H9 (cell line): Measurements from ENCODE around the gene PDE7B. TPM values are rescaled to one million over a fixed set of nuclear protein-coding genes. Genes with fewer than 3 reads are reported as not detected.

ENCODE experiments used
- DNase-seq: peaks from one replicate; pipeline ENCODE4 v3.0.0-alpha.2; 2017
- H2AFZ ChIP-seq: one replicate; pipeline ENCODE4 v1.6.1; 2013; ENCODE audit warnings: mild to moderate bottlenecking, low read length, control low read depth, moderate library complexity
- H2AK5ac ChIP-seq: 2 replicates; pipeline ENCODE4 v1.6.1; 2013; ENCODE audit warnings: low read length, control low read depth, mixed read lengths; ENCODE audit not compliant: insufficient read length
- H2BK120ac ChIP-seq: one replicate; pipeline ENCODE4 v1.6.1; 2013; ENCODE audit warnings: low read depth, mild to moderate bottlenecking, low read length, control low read depth, inconsistent platforms; ENCODE audit not compliant: poor library complexity, severe bottlenecking
- H2BK12ac ChIP-seq: 2 replicates; pipeline ENCODE4 v1.6.1; 2013; ENCODE audit warnings: low read length, control low read depth, mixed read lengths, low read depth; ENCODE audit not compliant: insufficient read length
- H2BK15ac ChIP-seq: 2 replicates; pipeline ENCODE4 v1.6.1; 2013; ENCODE audit warnings: low read depth, low read length, control low read depth
- H2BK20ac ChIP-seq: one replicate; pipeline ENCODE4 v1.6.1; 2013; ENCODE audit warnings: low read depth, mild to moderate bottlenecking, low read length, control low read depth, inconsistent platforms; ENCODE audit not compliant: poor library complexity, severe bottlenecking
- H2BK5ac ChIP-seq: 2 replicates; pipeline ENCODE4 v1.6.1; 2013; ENCODE audit warnings: low read length, control low read depth, mixed read lengths; ENCODE audit not compliant: insufficient read length
- H3K14ac ChIP-seq: 2 replicates; pipeline ENCODE4 v1.6.1; 2013; ENCODE audit warnings: low read length, control low read depth; ENCODE audit not compliant: insufficient read depth
- H3K18ac ChIP-seq: 2 replicates; pipeline ENCODE4 v1.6.1; 2013; ENCODE audit warnings: low read depth, mild to moderate bottlenecking, mixed read lengths, low read length, control low read depth; ENCODE audit not compliant: insufficient read length
- H3K23ac ChIP-seq: 2 replicates; pipeline ENCODE4 v1.6.1; 2013; ENCODE audit warnings: low read length, control low read depth, mixed read lengths, low read depth; ENCODE audit not compliant: insufficient read length
- H3K23me2 ChIP-seq: 2 replicates; pipeline ENCODE4 v1.6.1; 2013; ENCODE audit warnings: low read depth, mild to moderate bottlenecking, mixed read lengths, low read length, control low read depth; ENCODE audit not compliant: insufficient read length, poor library complexity, severe bottlenecking
- H3K27ac ChIP-seq: 2 replicates; pipeline ENCODE4 v1.5.1; 2013; ENCODE audit warnings: low read length, control low read depth, mixed read lengths, low read depth; ENCODE audit not compliant: insufficient read length
- H3K27me3 ChIP-seq: 2 replicates; pipeline ENCODE4 v1.6.1; 2013; ENCODE audit warnings: low read length, control low read depth, inconsistent platforms; ENCODE audit not compliant: insufficient read depth
- H3K4ac ChIP-seq: 2 replicates; pipeline ENCODE4 v1.6.1; 2013; ENCODE audit warnings: low read depth, mild to moderate bottlenecking, control low read depth, inconsistent platforms, low read length, moderate library complexity
- H3K4me1 ChIP-seq: 2 replicates; pipeline ENCODE4 v1.6.1; 2013; ENCODE audit warnings: low read length, control low read depth, inconsistent platforms; ENCODE audit not compliant: insufficient read depth
- H3K4me2 ChIP-seq: 2 replicates; pipeline ENCODE4 v1.6.1; 2013; ENCODE audit warnings: low read length, control low read depth, mixed read lengths; ENCODE audit not compliant: insufficient read length, insufficient read depth
- H3K56ac ChIP-seq: 2 replicates; pipeline ENCODE4 v1.6.1; 2013; ENCODE audit warnings: low read depth, mild to moderate bottlenecking, mixed read lengths, low read length, control low read depth; ENCODE audit not compliant: insufficient read length
- H3K79me1 ChIP-seq: 2 replicates; pipeline ENCODE4 v1.6.1; 2013; ENCODE audit warnings: low read depth, mild to moderate bottlenecking, moderate library complexity, low read length, control low read depth, inconsistent platforms; ENCODE audit not compliant: insufficient read depth, poor library complexity, severe bottlenecking
- H3K79me2 ChIP-seq: 2 replicates; pipeline ENCODE4 v1.6.1; 2013; ENCODE audit warnings: low read length, control low read depth, inconsistent platforms; ENCODE audit not compliant: insufficient read depth
- H3K9ac ChIP-seq: 2 replicates; pipeline ENCODE4 v1.6.1; 2013; ENCODE audit warnings: low read length, control low read depth, mixed read lengths; ENCODE audit not compliant: insufficient read length; ENCODE audit errors: extremely low read depth
- H3K9me3 ChIP-seq: one replicate; pipeline ENCODE4 v1.6.1; 2013; ENCODE audit warnings: low read depth, low read length, inconsistent platforms; ENCODE audit not compliant: control insufficient read depth
- H3T11ph ChIP-seq: one replicate; pipeline ENCODE4 v1.6.1; 2013; ENCODE audit warnings: mild to moderate bottlenecking, low read length, control low read depth, inconsistent platforms
- H4K20me1 ChIP-seq: one replicate; pipeline ENCODE4 v1.6.1; 2013; ENCODE audit not compliant: control insufficient read depth, insufficient read length, insufficient read depth
- H4K5ac ChIP-seq: 2 replicates; pipeline ENCODE4 v1.6.1; 2013; ENCODE audit warnings: low read depth, mild to moderate bottlenecking, mixed read lengths, low read length, control low read depth; ENCODE audit not compliant: insufficient read length
- H4K8ac ChIP-seq: replicated peaks from 2 replicates; pipeline ENCODE4 v1.6.1; 2013; ENCODE audit warnings: low read length, control low read depth, mixed read lengths, low read depth; ENCODE audit not compliant: insufficient read length
- H4K91ac ChIP-seq: 2 replicates; pipeline ENCODE4 v1.6.1; 2013; ENCODE audit warnings: low read depth, mild to moderate bottlenecking, moderate library complexity, mixed read lengths, low read length, control low read depth; ENCODE audit not compliant: insufficient read length
- H3K27ac Mint-ChIP-seq, 3 experiments: 2 replicates in 2 of 3; 3 replicates in 1 of 3; pipeline ENCODE4 v1.8.0; 2020 to 2021; ENCODE audit warnings: mixed read lengths in 3 of 3, mild to moderate bottlenecking in 1 of 3, moderate library complexity in 1 of 3
- H3K27me3 Mint-ChIP-seq: 2 replicates; pipeline ENCODE4 v1.8.0; 2021; ENCODE audit warnings: low read depth, mild to moderate bottlenecking, moderate library complexity, mixed read lengths
- H3K36me3 Mint-ChIP-seq, 3 experiments: 2 replicates in 2 of 3; 3 replicates in 1 of 3; pipeline ENCODE4 v1.8.0; 2020 to 2021; ENCODE audit warnings: low read depth in 3 of 3, mixed read lengths in 3 of 3; ENCODE audit not compliant: insufficient read depth in 1 of 3
- H3K4me1 Mint-ChIP-seq, 2 experiments: 2 replicates each; pipeline ENCODE4 v1.8.0; 2020; ENCODE audit warnings: mixed read lengths in 2 of 2
- H3K4me3 Mint-ChIP-seq, 2 experiments: 2 replicates in 1 of 2; 3 replicates in 1 of 2; pipeline ENCODE4 v1.8.0; 2020 to 2021; ENCODE audit warnings: mild to moderate bottlenecking in 2 of 2, mixed read lengths in 2 of 2, moderate library complexity in 1 of 2
- H3K9me3 Mint-ChIP-seq, 2 experiments: 2 replicates in 1 of 2; 3 replicates in 1 of 2; pipeline ENCODE4 v1.8.0; 2020; ENCODE audit warnings: mild to moderate bottlenecking in 2 of 2, mixed read lengths in 2 of 2, moderate library complexity in 1 of 2
- WGBS: extraction: QIAGEN DNeasy Blood & Tissue Kit; methylation state at CpG from one replicate; pipeline ENCODE4 v1.1.7; 2013; ENCODE audit warnings: missing lambda C conversion rate, low lambda C conversion rate, mixed read lengths; ENCODE audit not compliant: insufficient read length; ENCODE audit errors: extremely low coverage; 5-methylcytosine and 5-hydroxymethylcytosine counted together
- total RNA-seq: library from RNA; stranded (reverse); gene quantifications from 2 replicates; pipeline ENCODE4 v1.2.1, GENCODE V29; 2021
- TF ChIP-seq, protein P1 (sequence below): fragments of 200-600 bp; sonication (generic); conservative IDR thresholded peaks from 3 replicates; pipeline ENCODE4 v1.8.0; 2021; ENCODE audit warnings: antibody characterized with exemption, mild to moderate bottlenecking

Gene PDE7B
- total RNA-seq, 1 experiment from 2014 or later, result not detected

DNA sequence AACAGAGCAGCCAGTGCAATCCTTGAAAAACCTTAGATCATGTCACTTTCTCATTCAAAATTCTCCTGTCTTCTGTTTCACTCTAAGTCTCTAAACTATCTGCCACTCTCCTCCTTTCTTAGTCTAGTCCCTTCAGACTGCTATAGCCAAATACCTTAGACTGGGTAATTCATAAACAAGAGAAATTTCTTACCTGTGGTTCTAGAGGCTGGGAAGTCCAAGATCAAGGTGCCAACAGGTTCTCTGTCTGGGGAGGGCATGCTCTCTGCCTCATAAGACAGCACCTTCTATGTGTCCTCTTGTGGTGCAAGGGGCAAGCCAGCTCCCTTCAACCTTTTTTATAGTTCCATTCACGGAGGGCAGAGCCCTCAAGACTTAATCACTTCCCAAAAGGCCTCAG is 242.3 kb downstream of the PDE7B start:
- no peak overlapping the region for H2BK5ac ChIP-seq
- Mint-ChIP-seq H3K4me1 (no peaks in the 10 kb centered on the region), H3K9me3 (peaks cover 3 to 5% of the 10 kb centered on the region in 2 experiments; a peak in 3 of 5 replicates), H3K36me3 (peaks cover 0 to 4% (median 0%) of the 10 kb centered on the region in 3 experiments; a peak in 4 of 7 replicates), H3K4me3 (no peak overlapping the region), H3K27me3 (peaks cover 4% of the 10 kb centered on the region), H3K27ac (no peak overlapping the region)
- no peak overlapping the region for H3K4me2 ChIP-seq
- H3T11ph ChIP-seq, result no peak overlapping the region
- no peaks in the 10 kb centered on the region for H3K23me2 ChIP-seq
- H3K27ac ChIP-seq, result no peak overlapping the region
- H3K27me3 ChIP-seq, result peaks cover 4% of the 10 kb centered on the region; the same call in 1 of the 2 replicates
- no peaks in the 10 kb centered on the region for H4K20me1 ChIP-seq
- no peak overlapping the region for H2BK20ac ChIP-seq
- no peak overlapping the region for H4K5ac ChIP-seq
- no peak overlapping the region for H3K56ac ChIP-seq
- H2AK5ac ChIP-seq, result no peak overlapping the region
- no peak overlapping the region for H3K23ac ChIP-seq
- H4K91ac ChIP-seq, result no peak overlapping the region
- H3K79me1 ChIP-seq, result no peaks in the 10 kb centered on the region
- H2BK120ac ChIP-seq, result no peak overlapping the region
- no peak overlapping the region for H2BK15ac ChIP-seq
- H3K9me3 ChIP-seq, result no peaks in the 10 kb centered on the region
- no peak overlapping the region for H3K9ac ChIP-seq
- H3K4ac ChIP-seq, result no peak overlapping the region
- no peak overlapping the region for H2BK12ac ChIP-seq
- no peak for DNase-seq
- H2AFZ ChIP-seq, result no peak overlapping the region
- no peak overlapping the region for H3K14ac ChIP-seq
- WGBS, result no CpG with 5 or more reads among the region's 1 CpG
- H3K79me2 ChIP-seq, result no peaks in the 10 kb centered on the region; the same call in 1 of the 2 replicates
- no peak overlapping the region for H4K8ac ChIP-seq
- no peak overlapping the region for H3K18ac ChIP-seq
- TF ChIP-seq, protein P1, sequence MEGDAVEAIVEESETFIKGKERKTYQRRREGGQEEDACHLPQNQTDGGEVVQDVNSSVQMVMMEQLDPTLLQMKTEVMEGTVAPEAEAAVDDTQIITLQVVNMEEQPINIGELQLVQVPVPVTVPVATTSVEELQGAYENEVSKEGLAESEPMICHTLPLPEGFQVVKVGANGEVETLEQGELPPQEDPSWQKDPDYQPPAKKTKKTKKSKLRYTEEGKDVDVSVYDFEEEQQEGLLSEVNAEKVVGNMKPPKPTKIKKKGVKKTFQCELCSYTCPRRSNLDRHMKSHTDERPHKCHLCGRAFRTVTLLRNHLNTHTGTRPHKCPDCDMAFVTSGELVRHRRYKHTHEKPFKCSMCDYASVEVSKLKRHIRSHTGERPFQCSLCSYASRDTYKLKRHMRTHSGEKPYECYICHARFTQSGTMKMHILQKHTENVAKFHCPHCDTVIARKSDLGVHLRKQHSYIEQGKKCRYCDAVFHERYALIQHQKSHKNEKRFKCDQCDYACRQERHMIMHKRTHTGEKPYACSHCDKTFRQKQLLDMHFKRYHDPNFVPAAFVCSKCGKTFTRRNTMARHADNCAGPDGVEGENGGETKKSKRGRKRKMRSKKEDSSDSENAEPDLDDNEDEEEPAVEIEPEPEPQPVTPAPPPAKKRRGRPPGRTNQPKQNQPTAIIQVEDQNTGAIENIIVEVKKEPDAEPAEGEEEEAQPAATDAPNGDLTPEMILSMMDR, result no peak
- no peaks in the 10 kb centered on the region for H3K4me1 ChIP-seq
